Measurements from ENCODE around the gene CD55.

Gene CD55

GRCh38 chr1:207321079-207321789 lies at the start of gene CD55:
CD55 (plus strand) TSS chr1:207321678; CDS start chr1:207321766, 88 bp downstream.
- DNase-seq (ENCODE audit: low spot score): peak; percentile 86

GRCh38 chr1:207274882-207275281 lies 46.6 kb upstream of the CD55 start:
- DNase-seq (ENCODE audit: low spot score): no peak

- no peak for DNase-seq (ENCODE audit: low spot score)
Measured at GRCh38 chr1:207276465-207276864, 45.0 kb upstream of the CD55 start.

GRCh38 chr1:207277241-207277640 lies 44.2 kb upstream of the CD55 start:
- no peak for DNase-seq (ENCODE audit: low spot score)

- no peak for DNase-seq (ENCODE audit: low spot score)
Measured at GRCh38 chr1:207279652-207280051, 41.8 kb upstream of the CD55 start.

- DNase-seq (ENCODE audit: low spot score): no peak
Measured at GRCh38 chr1:207280706-207281105, 40.8 kb upstream of the CD55 start.

- no peak for DNase-seq (ENCODE audit: low spot score)
Measured at GRCh38 chr1:207282058-207282457, 39.4 kb upstream of the CD55 start.

- no peak for DNase-seq (ENCODE audit: low spot score)
Measured at GRCh38 chr1:207282496-207283380, 38.7 kb upstream of the CD55 start.

- no peak for DNase-seq (ENCODE audit: low spot score)
Measured at GRCh38 chr1:207283421-207283820, 38.1 kb upstream of the CD55 start.

GRCh38 chr1:207284209-207284897 lies 37.1 kb upstream of the CD55 start:
- no peak for DNase-seq (ENCODE audit: low spot score)

- DNase-seq (ENCODE audit: low spot score): no peak
Measured at GRCh38 chr1:207286786-207287468, 34.6 kb upstream of the CD55 start.

GRCh38 chr1:207288315-207288714 lies 33.2 kb upstream of the CD55 start:
- no peak for DNase-seq (ENCODE audit: low spot score)

GRCh38 chr1:207289756-207290155 lies 31.7 kb upstream of the CD55 start:
- no peak for DNase-seq (ENCODE audit: low spot score)

GRCh38 chr1:207291723-207292122 lies 29.8 kb upstream of the CD55 start:
- DNase-seq (ENCODE audit: low spot score): no peak

GRCh38 chr1:207298186-207298585 lies 23.3 kb upstream of the CD55 start:
- DNase-seq (ENCODE audit: low spot score): no peak

GRCh38 chr1:207298636-207299398 lies 22.7 kb upstream of the CD55 start:
- no peak for DNase-seq (ENCODE audit: low spot score)

- DNase-seq (ENCODE audit: low spot score): no peak
Measured at GRCh38 chr1:207300970-207301369, 20.5 kb upstream of the CD55 start.

- no peak for DNase-seq (ENCODE audit: low spot score)
Measured at GRCh38 chr1:207302618-207303393, 18.7 kb upstream of the CD55 start.

- DNase-seq (ENCODE audit: low spot score): no peak
Measured at GRCh38 chr1:207304710-207305488, 16.6 kb upstream of the CD55 start.

GRCh38 chr1:207305489-207305873 lies 16.0 kb upstream of the CD55 start:
- no peak for DNase-seq (ENCODE audit: low spot score)

All from HuH-7.5 (cell line).